Adrenal gland (tissue), 12 donors: ENCODE results near the gene CDH7. TPM values are rescaled to one million over a fixed set of nuclear protein-coding genes. Genes with fewer than 3 reads are reported as not detected.
A peak's percentile ranks its signal among the peaks of the same experiment; 100 is the strongest.

Experiments
- DNase-seq, 7 donors: peaks; one replicate each; pipeline ENCODE4 v3.0.0-alpha.2; 2019 to 2020
- H3K27ac ChIP-seq, 5 donors: fragments of 200-600 bp; sonication (generic) in 4 of 5; 1 replicate in 3 of 5; 2 replicates in 2 of 5; pipeline versions ENCODE4 v1.5.1 to v1.8.0; 2016 to 2020; ENCODE audit warnings: mild to moderate bottlenecking in 1 of 5
- H3K27me3 ChIP-seq: fragments of 200-600 bp; 2 replicates; pipeline ENCODE4 v1.8.0; 2021
- H3K36me3 ChIP-seq, 2 donors: fragments of 200-600 bp; replicated peaks in 1 of 2; 1 replicate in 1 of 2; 2 replicates in 1 of 2; pipeline versions ENCODE4 v1.5.1 to v1.8.0; 2018 to 2022
- H3K4me1 ChIP-seq, 2 donors: fragments of 200-600 bp; replicated peaks in 1 of 2; 1 replicate in 1 of 2; 2 replicates in 1 of 2; pipeline versions ENCODE4 v1.5.1 to v1.8.0; 2018 to 2021
- H3K4me3 ChIP-seq, 4 donors: fragments of 200-600 bp; sonication (generic) in 3 of 4; one replicate each; pipeline ENCODE4 v1.5.1; 2016 to 2018
- H3K9me3 ChIP-seq, 3 donors: fragments of 200-600 bp; sonication (generic) in 1 of 3; replicated peaks in 1 of 3; 1 replicate in 2 of 3; 2 replicates in 1 of 3; pipeline versions ENCODE4 v1.5.1 to v1.8.0; 2016 to 2021
- POLR2A ChIP-seq, 2 donors: fragments of 450-650 bp; IDR thresholded peaks; one replicate each; pipeline ENCODE4 v1.6.1; 2017; ENCODE audit warnings: antibody characterized with exemption in 2 of 2, mild to moderate bottlenecking in 2 of 2, moderate library complexity in 1 of 2
- WGBS, 4 donors: extraction: QIAGEN DNeasy Blood & Tissue Kit in 2 of 4; methylation state at CpG; one replicate each; pipeline versions ENCODE4 v1.1.5 to v1.1.7; 2013 to 2017; 5-methylcytosine and 5-hydroxymethylcytosine counted together
- intact Hi-C, 2 donors: fragments of 100-400 bp; cut with DNase I; formaldehyde crosslinking; loops; one replicate each; pipeline versions ENCODE4 v1.14.1 to v1.15.0; 2022 to 2023
- polyA plus RNA-seq, 3 donors: library from polyadenylated mRNA; stranded (reverse); fragments of 200-250 nt in 2 of 3; fragments of 350-450 nt in 1 of 3; fragmentation: Illumina TruSeq in 1 of 3; extraction: RNeasy Lipid Tissue Mini Kit (QIAGEN cat#74804) in 1 of 3; gene quantifications; one replicate each; pipeline ENCODE4 v1.2.3, GENCODE V29; 2013 to 2014
- total RNA-seq, 9 donors: library from RNA; depleted of rRNA in 4 of 9; stranded (reverse); fragments of >200 nt in 4 of 9; fragments of 120-200 nt in 1 of 9; fragmentation: NEBNext Ultra II Directional in 1 of 9; extraction: Animal tissue kit (Norgen Biotek cat#: 25700) in 1 of 9; gene quantifications; one replicate each; pipeline versions ENCODE4 v1.1.0 to v1.2.4, GENCODE V29; 2013 to 2023
- TF ChIP-seq, protein P1 (sequence below), 6 experiments: fragments of 450-650 bp in 4 of 6; fragments of 200-600 bp in 2 of 6; sonication (generic) in 1 of 6; IDR thresholded peaks; 1 replicate in 5 of 6; 2 replicates in 1 of 6; pipeline versions ENCODE4 v1.5.1 to v1.8.0; 2016 to 2021; ENCODE audit warnings: antibody characterized with exemption in 6 of 6, mild to moderate bottlenecking in 2 of 6, moderate library complexity in 1 of 6
- donor health status: healthy with polysubstance abuse.
- donor health status: Bipolar disorder and iron deficiency.
- donor health status: DM: yes; HTN: yes; CAD: no.
- donor health status: DM: no; HTN: no; CAD: no.
- donor health status: DM: no; HTN: no; CAD: no.
- donor health status: DM: yes; HTN: yes; CAD: no.

CDH7 gene
- total and polyA plus RNA-seq, 12 donors = under 0.01 to 1.7 (median 0.11) TPM; not detected in 5

GRCh38 chr18:65752625-65753325, 2.0 kb downstream of the CDH7 start:
- Histone ChIP-seq H3K4me3 (no peak overlapping the region), H3K27ac (no peak overlapping the region), H3K4me1 (no peaks in the 10 kb centered on the region), H3K36me3 (no peaks in the 10 kb centered on the region), H3K27me3 (peaks cover 16% of the 10 kb centered on the region), H3K9me3 (no peaks in the 10 kb centered on the region)
- WGBS, 4 donors = 53 to 65% (median 59%) methylated on average over 5 of the region's 5 CpGs
- TF ChIP-seq, protein P1, sequence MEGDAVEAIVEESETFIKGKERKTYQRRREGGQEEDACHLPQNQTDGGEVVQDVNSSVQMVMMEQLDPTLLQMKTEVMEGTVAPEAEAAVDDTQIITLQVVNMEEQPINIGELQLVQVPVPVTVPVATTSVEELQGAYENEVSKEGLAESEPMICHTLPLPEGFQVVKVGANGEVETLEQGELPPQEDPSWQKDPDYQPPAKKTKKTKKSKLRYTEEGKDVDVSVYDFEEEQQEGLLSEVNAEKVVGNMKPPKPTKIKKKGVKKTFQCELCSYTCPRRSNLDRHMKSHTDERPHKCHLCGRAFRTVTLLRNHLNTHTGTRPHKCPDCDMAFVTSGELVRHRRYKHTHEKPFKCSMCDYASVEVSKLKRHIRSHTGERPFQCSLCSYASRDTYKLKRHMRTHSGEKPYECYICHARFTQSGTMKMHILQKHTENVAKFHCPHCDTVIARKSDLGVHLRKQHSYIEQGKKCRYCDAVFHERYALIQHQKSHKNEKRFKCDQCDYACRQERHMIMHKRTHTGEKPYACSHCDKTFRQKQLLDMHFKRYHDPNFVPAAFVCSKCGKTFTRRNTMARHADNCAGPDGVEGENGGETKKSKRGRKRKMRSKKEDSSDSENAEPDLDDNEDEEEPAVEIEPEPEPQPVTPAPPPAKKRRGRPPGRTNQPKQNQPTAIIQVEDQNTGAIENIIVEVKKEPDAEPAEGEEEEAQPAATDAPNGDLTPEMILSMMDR (IDR thresholded peaks at IDR 0.05) = no peak
- TF ChIP-seq POLR2A (IDR thresholded peaks at IDR 0.05) = no peak
- intact Hi-C loops = no loop called here
- DNase-seq = no peak

DNA sequence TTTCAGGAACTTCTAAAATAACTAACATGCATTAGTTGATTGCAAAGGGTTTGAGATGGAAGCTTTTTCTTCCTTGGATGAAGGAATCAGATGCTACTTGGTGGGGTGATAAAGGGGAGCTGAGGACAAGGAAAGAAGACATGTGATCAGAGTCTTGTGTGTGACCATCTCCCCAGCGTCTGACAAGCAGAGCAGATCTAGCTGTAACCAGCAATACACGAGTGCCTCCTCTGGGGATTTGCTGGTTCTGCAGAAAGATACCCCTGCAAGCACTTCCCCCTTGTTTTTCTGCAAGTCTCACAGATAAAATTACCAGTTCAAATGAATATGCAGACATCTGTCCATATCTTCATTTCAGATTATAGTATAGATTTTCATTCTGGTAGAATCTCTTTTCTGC, 2.7 kb downstream of the CDH7 start:
- 0 to 32% (median 8%) methylated on average over 2 of the region's 2 CpGs for WGBS, 4 donors
- Histone ChIP-seq H3K27me3 (peaks cover 16% of the 10 kb centered on the region), H3K4me3 (no peak overlapping the region), H3K27ac (no peak overlapping the region), H3K4me1 (no peaks in the 10 kb centered on the region), H3K36me3 (no peaks in the 10 kb centered on the region), H3K9me3 (no peaks in the 10 kb centered on the region)
- intact Hi-C loops = no loop called here
- TF ChIP-seq, protein P1 (IDR thresholded peaks at IDR 0.05) = peak in 2 of 6 experiments; percentile 19 to 28
- TF ChIP-seq POLR2A (IDR thresholded peaks at IDR 0.05) = no peak
- peak in 2 of 7 donors; percentile 1 to 56 for DNase-seq

- TF ChIP-seq POLR2A (IDR thresholded peaks at IDR 0.05) = no peak
- TF ChIP-seq, protein P1 (IDR thresholded peaks at IDR 0.05) = no peak
Measured at GRCh38 chr18:65754121-65754520, 3.3 kb downstream of the CDH7 start.

DNA sequence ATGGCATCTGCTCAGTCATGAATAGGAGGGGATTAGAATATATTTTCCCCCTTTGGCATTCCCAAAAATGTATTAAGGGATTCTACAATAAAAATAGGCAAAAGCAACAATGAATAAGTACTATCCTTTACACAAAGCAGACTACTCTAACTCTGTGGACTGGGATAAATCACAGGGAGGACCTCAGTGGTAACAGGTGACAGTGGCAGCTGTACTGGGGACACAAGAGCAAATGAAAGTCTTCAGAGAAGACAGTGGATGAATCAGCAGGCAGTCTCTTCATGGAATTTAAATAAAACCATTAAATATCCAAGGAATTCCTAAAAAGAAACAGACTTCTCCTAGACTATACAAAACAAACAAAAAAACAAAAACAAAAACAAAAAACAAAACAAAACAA, 4.8 kb downstream of the CDH7 start:
- H3K27me3 ChIP-seq = peaks cover 11% of the 10 kb centered on the region
- DNase-seq = no peak
- H3K4me1 ChIP-seq = no peaks in the 10 kb centered on the region
- TF ChIP-seq, protein P1 (IDR thresholded peaks at IDR 0.05) = no peak
- TF ChIP-seq POLR2A (IDR thresholded peaks at IDR 0.05) = no peak
- H3K4me3 ChIP-seq = no peak overlapping the region
- no peaks in the 10 kb centered on the region for H3K36me3 ChIP-seq
- intact Hi-C loops = no loop called here
- H3K9me3 ChIP-seq = no peaks in the 10 kb centered on the region
- no peak overlapping the region for H3K27ac ChIP-seq

More at GRCh38 chr18:65754121-65754520, 3.3 kb downstream of the CDH7 start:
- H3K27ac ChIP-seq = no peak overlapping the region
- intact Hi-C loops = no loop called here
- 45 to 60% (median 58%) methylated on average over 3 of the region's 3 CpGs for WGBS, 4 donors
- H3K36me3 ChIP-seq = no peaks in the 10 kb centered on the region
- H3K9me3 ChIP-seq = no peaks in the 10 kb centered on the region
- peaks cover 16% of the 10 kb centered on the region for H3K27me3 ChIP-seq
- H3K4me1 ChIP-seq = no peaks in the 10 kb centered on the region
- H3K4me3 ChIP-seq = no peak overlapping the region
- DNase-seq = no peak
